MM.1S (cell line): ENCODE results near the gene CDC40.

Experiments used
- DNase-seq: peaks from one replicate; pipeline ENCODE4 v3.0.0-alpha.2; 2015
- H2AFZ ChIP-seq: fragments of 300-600 bp; sonication (generic); 2 replicates; pipeline ENCODE4 v1.6.0; 2016; ENCODE audit warnings: antibody characterized with exemption, low read length
- H3F3A ChIP-seq: fragments of 300-600 bp; sonication (generic); 2 replicates; pipeline ENCODE4 v1.6.1; 2016; ENCODE audit warnings: mild to moderate bottlenecking, antibody characterized with exemption, low read length, moderate library complexity, mixed read lengths; ENCODE audit not compliant: insufficient read depth
- H3K27ac ChIP-seq: fragments of 300-600 bp; sonication (generic); 2 replicates; pipeline ENCODE4 v1.5.1; 2016; ENCODE audit warnings: mild to moderate bottlenecking, low read length
- H3K27me3 ChIP-seq: fragments of 300-600 bp; sonication (generic); replicated peaks from 2 replicates; pipeline ENCODE4 v1.6.0; 2016; ENCODE audit warnings: low read length; ENCODE audit not compliant: insufficient read depth
- H3K36me3 ChIP-seq: fragments of 300-600 bp; sonication (generic); replicated peaks from 2 replicates; pipeline ENCODE4 v1.6.1; 2016; ENCODE audit warnings: mild to moderate bottlenecking, low read length, mixed read lengths; ENCODE audit not compliant: insufficient read depth
- H3K4me1 ChIP-seq: fragments of 300-600 bp; sonication (generic); 2 replicates; pipeline ENCODE4 v1.6.1; 2016; ENCODE audit warnings: low read length, mixed read lengths
- H3K4me2 ChIP-seq: fragments of 300-600 bp; sonication (generic); 2 replicates; pipeline ENCODE4 v1.6.0; 2016; ENCODE audit warnings: low read depth, low read length
- H3K4me3 ChIP-seq: fragments of 300-600 bp; sonication (generic); 2 replicates; pipeline ENCODE4 v1.5.1; 2016; ENCODE audit warnings: low read length, mixed read lengths
- H3K79me2 ChIP-seq: fragments of 300-600 bp; sonication (generic); 2 replicates; pipeline ENCODE4 v1.6.1; 2016; ENCODE audit warnings: mixed run types, low read length, mixed read lengths
- H3K9ac ChIP-seq: fragments of 300-600 bp; sonication (generic); 2 replicates; pipeline ENCODE4 v1.6.1; 2016; ENCODE audit warnings: low read length, mixed read lengths
- H3K9me2 ChIP-seq: fragments of 300-600 bp; sonication (generic); replicated peaks from 2 replicates; pipeline ENCODE4 v1.6.1; 2016; ENCODE audit warnings: mild to moderate bottlenecking, low read length, mixed read lengths; ENCODE audit not compliant: insufficient read depth
- H3K9me3 ChIP-seq: fragments of 300-600 bp; sonication (generic); replicated peaks from 2 replicates; pipeline ENCODE4 v1.6.1; 2016; ENCODE audit warnings: mild to moderate bottlenecking, low read length, mixed read lengths; ENCODE audit not compliant: insufficient read depth
- H4K20me1 ChIP-seq: fragments of 300-600 bp; sonication (generic); 2 replicates; pipeline ENCODE4 v1.6.1; 2016; ENCODE audit warnings: mild to moderate bottlenecking, low read length, moderate library complexity, mixed read lengths; ENCODE audit not compliant: insufficient read depth
- CTCF ChIP-seq: fragments of 300-600 bp; sonication (generic); IDR thresholded peaks from 2 replicates; pipeline ENCODE4 v1.5.1; 2016; ENCODE audit warnings: antibody characterized with exemption, low read length, mixed read lengths
- EZH2 ChIP-seq: fragments of 300-600 bp; sonication (generic); optimal IDR thresholded peaks from 2 replicates; pipeline ENCODE3; 2017; ENCODE audit warnings: low read depth, mild to moderate bottlenecking, antibody characterized with exemption, low read length, mixed read lengths
- EZH2phosphoT487 ChIP-seq: fragments of 300-600 bp; sonication (generic); IDR thresholded peaks from 2 replicates; pipeline ENCODE4 v1.6.1; 2018; ENCODE audit warnings: antibody characterized with exemption, low read length

CDC40 gene

GRCh38 chr6:110221738-110222137 is 41.5 kb downstream of the CDC40 start:
- Histone ChIP-seq H3K9me3 (no peaks in the 10 kb centered on the region), H3K27ac (no peak overlapping the region), H3K9ac (no peak overlapping the region), H3K36me3 (peaks cover 5% of the 10 kb centered on the region), H3K9me2 (no peaks in the 10 kb centered on the region), H3K79me2 (no peaks in the 10 kb centered on the region), H3K27me3 (no peaks in the 10 kb centered on the region), H3F3A (no peaks in the 10 kb centered on the region), H4K20me1 (no peaks in the 10 kb centered on the region), H3K4me2 (no peak overlapping the region), H3K4me1 (no peaks in the 10 kb centered on the region), H2AFZ (no peak overlapping the region), H3K4me3 (no peak overlapping the region)
- DNase-seq: no peak
- TF ChIP-seq EZH2phosphoT487 (no peak), CTCF (no peak), EZH2 (no peak)

GRCh38 chr6:110226261-110226660 is 46.0 kb downstream of the CDC40 start:
- H3K9me3 ChIP-seq: no peaks in the 10 kb centered on the region
- H3K4me2 ChIP-seq: no peak overlapping the region
- H3K4me1 ChIP-seq: no peaks in the 10 kb centered on the region
- no peak overlapping the region for H3K4me3 ChIP-seq
- no peaks in the 10 kb centered on the region for H4K20me1 ChIP-seq
- 0 out of 2 replicates have a peak, but pooled peaks cover 4% of the 10 kb centered on the region for H3K36me3 ChIP-seq
- H3K9ac ChIP-seq: no peak overlapping the region
- TF ChIP-seq EZH2phosphoT487: no peak
- no peak for TF ChIP-seq EZH2
- no peak for TF ChIP-seq CTCF
- H2AFZ ChIP-seq: no peak overlapping the region
- no peaks in the 10 kb centered on the region for H3F3A ChIP-seq
- H3K27ac ChIP-seq: no peak overlapping the region
- no peaks in the 10 kb centered on the region for H3K9me2 ChIP-seq
- DNase-seq: no peak
- H3K27me3 ChIP-seq: no peaks in the 10 kb centered on the region
- H3K79me2 ChIP-seq: no peaks in the 10 kb centered on the region

GRCh38 chr6:110232450-110232849 is 52.2 kb downstream of the CDC40 start:
- H3K27ac ChIP-seq: no peak overlapping the region
- H3K4me1 ChIP-seq: peaks cover 9% of the 10 kb centered on the region
- H3K36me3 ChIP-seq: 0 out of 2 replicates have a peak, but pooled peaks cover 4% of the 10 kb centered on the region
- DNase-seq: no peak
- no peaks in the 10 kb centered on the region for H3K27me3 ChIP-seq
- no peaks in the 10 kb centered on the region for H3K79me2 ChIP-seq
- H3K9me3 ChIP-seq: no peaks in the 10 kb centered on the region
- no peak overlapping the region for H3K4me2 ChIP-seq
- no peak overlapping the region for H2AFZ ChIP-seq
- no peaks in the 10 kb centered on the region for H4K20me1 ChIP-seq
- H3K9me2 ChIP-seq: no peaks in the 10 kb centered on the region
- no peak overlapping the region for H3K4me3 ChIP-seq
- TF ChIP-seq EZH2: no peak
- no peak for TF ChIP-seq EZH2phosphoT487
- no peak for TF ChIP-seq CTCF
- H3K9ac ChIP-seq: no peak overlapping the region
- no peaks in the 10 kb centered on the region for H3F3A ChIP-seq
